Prostate gland (tissue), 2 donors: ENCODE results near the gene SFTA2.

ENCODE experiments used
- CTCF ChIP-seq, 4 experiments: fragments of 200-600 bp in 2 of 4; fragments of 450-650 bp in 2 of 4; sonication (generic) in 2 of 4; IDR thresholded peaks; 1 replicate in 3 of 4; 2 replicates in 1 of 4; pipeline ENCODE4 v1.5.1; 2016 to 2019; ENCODE audit warnings: antibody characterized with exemption in 4 of 4, mild to moderate bottlenecking in 2 of 4, moderate library complexity in 2 of 4
- POLR2A ChIP-seq: fragments of 450-650 bp; IDR thresholded peaks from one replicate; pipeline ENCODE4 v1.6.1; 2016; ENCODE audit warnings: antibody characterized with exemption, mild to moderate bottlenecking
- POLR2AphosphoS5 ChIP-seq: sonication (generic); formaldehyde crosslinking; IDR thresholded peaks from one replicate; pipeline ENCODE4 v1.6.1; 2017; ENCODE audit warnings: antibody characterized with exemption

DNA sequence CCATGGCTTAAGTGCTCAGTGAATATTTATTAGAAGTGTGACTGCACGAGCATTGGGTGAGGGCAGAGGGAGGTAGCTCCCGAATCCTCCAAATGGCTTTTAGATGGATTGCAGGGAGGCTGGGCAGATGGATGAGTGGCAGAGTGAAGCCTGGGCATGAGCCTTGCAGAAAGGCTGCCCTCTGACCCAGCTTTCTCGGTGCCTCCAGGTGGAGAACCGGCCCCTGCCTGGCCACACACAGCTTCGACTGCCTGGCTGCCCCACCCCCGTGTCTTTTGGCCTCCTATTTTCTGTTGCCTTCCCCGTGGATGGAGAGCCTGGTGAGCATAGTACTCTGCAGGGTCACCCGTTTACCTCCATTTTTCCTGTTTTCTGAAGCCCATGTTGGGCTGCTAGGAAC is 14.5 kb downstream of the SFTA2 start:
- TF ChIP-seq CTCF (IDR thresholded peaks at IDR 0.05) (no peak), POLR2AphosphoS5 (no peak), POLR2A (no peak)
